ENCODE results near the gene PEAK3.
"Not testable (repeated sequence)": the region's sequence is repeated elsewhere in the genome, so short reads cannot be mapped to it uniquely, and the experiment has no call there.

Gene PEAK3

DNA sequence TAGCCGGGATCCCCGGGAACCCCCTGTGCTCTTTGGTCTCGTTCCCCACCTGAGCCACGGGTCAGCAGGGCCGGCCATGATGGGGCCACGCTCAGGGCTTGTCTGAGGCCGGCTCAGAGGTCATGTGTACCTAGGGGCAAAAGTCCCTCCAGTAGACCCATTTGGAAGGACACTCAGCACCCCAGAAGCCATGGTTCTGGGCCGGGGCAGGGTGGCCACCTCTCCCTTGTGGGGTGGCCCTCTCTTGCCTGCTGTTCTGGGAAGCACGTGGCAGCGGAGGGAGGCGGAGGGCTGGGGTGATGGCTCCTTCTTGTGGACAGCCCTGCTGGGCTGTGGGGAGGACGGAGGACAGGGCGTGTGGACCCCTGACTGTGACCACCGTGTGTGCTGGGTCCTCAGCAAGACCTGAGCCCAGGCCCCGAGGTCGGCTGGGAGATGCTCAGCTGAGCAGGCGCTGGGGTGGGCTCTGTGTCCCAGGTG, 6.4 kb upstream of the PEAK3 start:
- no peak for DNase-seq

DNA sequence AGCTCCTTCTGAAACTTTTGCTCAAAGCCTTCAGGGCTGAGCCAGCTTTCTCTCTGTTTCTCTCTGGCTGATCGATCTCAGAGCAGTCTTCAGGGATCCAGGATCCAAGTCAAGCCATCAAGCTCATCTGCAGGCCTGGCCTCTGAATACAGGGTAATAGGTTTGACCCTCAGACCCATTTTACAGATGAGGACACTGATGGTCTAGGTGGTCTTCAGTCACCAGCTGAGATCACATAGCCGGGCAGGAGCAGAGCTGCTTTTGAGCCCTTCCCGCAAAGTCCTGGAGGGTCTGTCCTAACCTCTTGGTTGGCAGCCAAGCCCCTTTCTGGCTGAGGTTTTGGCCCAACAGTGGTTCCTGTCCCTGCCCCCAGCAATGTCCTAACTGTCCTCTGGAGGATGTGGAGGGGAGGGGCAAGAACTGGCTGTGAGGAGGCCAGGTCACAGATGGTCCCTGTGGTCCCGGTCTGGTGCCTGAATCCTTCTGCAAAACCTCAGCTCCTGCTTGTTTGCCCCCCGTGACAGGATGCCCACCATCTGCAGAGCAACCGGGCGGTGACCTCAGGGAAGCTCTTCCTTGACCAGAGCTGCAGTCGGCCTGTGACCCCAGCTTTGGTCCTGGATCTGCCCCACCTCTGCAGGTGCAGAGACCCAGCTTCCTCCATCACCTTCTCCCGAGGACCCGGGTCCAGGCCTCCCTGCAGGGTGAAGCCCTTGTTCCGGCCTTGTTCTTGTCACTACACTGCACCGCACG, 5.8 kb upstream of the PEAK3 start:
- DNase-seq, result no peak

- DNase-seq, result no peak
Measured at GRCh38 chr19:2286402-2287140, 4.6 kb upstream of the PEAK3 start.

DNA sequence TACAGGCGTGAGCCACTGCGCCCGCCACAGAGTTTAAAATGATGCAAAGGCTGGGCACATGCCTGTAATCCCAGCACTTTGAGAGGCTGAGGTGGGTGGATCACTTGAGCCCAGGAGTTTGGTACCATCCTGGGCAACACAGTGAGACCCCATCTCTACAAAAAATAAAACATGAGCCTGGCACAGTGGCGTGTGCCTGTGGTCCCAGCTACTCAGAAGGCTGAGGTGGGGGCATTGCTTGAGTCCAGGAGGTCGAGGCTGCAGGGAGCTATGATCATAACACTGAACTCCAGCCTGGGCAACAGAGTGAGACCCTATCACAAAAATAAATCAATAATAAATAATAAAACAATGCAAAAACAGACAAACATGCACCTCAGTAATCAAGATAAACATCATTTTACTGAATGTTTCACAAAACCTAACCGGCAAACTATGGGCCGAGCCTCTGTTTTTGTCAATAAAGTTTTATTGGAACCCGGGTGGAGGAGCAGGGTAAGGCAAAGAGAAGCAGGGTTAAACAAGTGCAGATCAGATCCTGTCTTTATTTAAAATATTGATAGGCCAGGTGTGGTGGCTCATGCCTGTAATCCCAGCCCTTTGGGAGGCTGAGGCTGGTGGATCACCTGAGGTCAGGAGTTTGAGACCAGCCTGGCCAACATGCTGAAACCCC, 2.0 kb upstream of the PEAK3 start:
- DNase-seq, result no peak

DNA sequence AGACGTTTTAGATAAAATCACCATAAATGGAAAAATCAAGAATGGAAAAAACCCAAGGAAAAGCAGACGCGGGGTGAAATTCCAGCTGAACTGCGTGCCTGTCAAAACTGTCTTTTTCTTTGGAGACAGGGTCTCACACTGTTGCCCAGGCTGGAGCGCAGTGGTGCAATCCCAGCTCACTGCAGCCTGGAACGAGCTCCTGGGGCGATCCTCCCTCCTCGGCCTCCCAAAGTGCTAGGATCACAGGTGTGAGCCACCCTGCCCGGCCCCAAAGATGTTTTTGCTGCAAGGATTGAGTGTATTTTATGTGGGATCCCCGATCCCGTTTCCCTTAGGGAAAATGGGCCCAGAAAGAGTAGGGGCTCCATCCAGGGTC, 875 bp upstream of the PEAK3 start:
- DNase-seq, result no peak

GRCh38 chr19:2281265-2282061, 512 bp downstream of the PEAK3 start:
- DNase-seq, result not testable (repeated sequence)

DNA sequence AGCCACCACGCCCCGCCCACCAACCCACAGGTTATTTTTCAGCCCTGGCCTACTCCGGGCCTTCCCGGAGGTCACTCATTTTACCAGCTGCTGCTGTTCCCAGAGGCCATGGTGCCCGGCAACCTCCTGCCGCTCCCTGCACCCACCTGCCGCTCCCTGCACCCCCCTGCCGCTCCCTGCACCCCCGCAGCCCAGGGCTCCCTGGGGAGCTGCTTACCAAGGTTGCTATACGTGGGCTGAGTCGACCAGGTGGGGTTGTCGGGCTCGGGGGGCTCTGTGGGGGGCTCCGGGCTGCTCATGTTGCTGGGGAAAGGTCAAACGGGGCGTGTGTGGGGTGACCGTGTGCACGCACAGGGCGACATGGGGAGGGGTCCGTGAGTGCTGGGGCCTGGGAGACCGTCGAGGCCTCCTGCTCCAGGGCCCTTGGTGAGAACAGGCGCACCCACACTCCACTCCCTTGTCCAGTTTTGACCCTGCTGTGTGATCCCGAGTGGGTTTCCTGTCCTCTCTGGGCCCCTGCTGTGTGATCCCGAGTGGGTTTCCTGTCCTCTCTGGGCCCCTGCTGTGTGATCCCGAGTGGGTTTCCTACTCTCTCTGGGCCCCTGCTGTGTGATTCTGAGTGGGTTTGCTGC, 1.2 kb downstream of the PEAK3 start:
- DNase-seq, result no peak

DNA sequence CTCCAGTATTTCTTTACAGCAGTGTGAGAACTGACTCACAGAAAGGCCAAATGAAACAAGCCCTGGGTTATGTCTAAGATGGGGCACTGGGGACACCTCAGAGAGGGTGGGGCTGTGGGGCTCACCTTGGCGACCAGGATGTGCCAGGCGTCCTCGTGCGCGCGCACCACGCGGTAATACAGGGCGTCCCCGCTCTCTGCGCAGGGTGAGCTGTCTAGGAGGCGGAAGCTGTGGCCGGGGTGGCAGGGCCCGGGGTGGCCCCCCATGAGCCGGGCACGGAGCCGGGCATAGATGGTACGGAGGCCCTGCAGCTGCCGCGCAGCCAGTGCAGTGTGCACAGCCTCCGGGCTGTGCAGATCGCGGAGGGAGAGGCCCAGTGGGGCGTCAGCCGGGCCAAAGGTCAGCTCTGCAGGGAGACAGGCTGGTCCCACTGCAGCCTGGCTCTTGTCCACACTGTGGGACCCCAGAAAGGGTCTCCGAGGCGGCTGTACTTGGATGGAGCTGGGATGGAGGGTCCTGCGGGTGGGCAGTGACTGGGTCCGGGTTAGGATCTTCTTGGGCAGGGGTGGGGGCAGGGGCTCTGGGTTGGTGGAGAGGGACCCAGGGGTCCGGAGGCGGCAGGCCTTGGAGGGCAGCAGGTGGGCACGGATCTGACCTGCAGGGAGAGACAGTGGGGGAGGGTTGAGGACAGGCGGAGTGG, 3.4 kb downstream of the PEAK3 start:
- no peak for DNase-seq

- DNase-seq, result no peak
Measured at GRCh38 chr19:2277138-2277537, 4.8 kb downstream of the PEAK3 start.

GRCh38 chr19:2276429-2276986, 5.5 kb downstream of the PEAK3 start:
- no peak for DNase-seq

- no peak for DNase-seq
Measured at GRCh38 chr19:2275588-2276428, 6.2 kb downstream of the PEAK3 start.

- DNase-seq, result no peak
Measured at GRCh38 chr19:2274931-2275535, 6.9 kb downstream of the PEAK3 start.

- DNase-seq, result no peak
Measured at GRCh38 chr19:2274185-2274711, 7.7 kb downstream of the PEAK3 start.

DNA sequence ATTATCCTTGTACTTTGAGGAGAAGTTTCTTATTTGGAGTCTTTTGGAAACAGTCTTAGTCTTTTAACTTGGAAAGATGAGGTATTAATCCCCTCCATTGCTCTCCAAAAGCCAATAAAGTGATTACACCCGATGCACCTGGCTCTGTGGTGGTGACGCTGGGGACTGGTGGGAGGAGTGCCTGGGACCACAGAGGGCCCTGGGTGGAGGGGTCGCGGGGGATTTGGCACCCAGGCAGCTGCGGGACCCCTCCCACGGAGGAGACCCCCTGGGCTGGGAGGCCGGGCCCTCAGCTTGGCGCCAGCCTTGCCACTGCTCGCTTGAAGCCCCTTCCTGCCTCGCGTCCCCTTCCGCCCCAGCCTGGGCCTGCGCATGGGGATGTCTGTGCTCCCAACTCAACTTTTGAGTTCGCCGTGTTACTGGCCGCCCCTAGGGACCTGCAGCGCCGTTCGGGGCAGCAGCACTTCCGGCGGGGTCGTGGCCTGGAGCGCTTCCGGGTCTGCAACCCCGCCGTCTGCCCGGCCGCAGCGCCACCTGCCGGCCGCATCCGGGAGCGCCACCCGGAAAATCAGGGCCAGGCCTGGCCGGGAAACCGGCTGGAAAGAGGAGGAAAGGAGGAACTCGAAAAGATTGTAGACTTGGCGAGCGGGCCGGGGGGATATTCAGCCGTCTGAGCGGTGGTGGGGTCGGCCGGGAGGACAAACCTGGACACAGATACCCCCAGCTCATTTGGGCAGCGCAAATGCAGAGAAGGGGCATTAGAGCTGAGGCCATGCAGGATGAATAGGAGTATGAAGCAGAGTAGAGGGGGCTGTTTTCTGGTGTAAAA, 8.4 kb downstream of the PEAK3 start:
- peak; percentile 27 for DNase-seq

GRCh38 chr19:2271234-2272103, 10.5 kb downstream of the PEAK3 start:
- DNase-seq, result peak; percentile 68

- DNase-seq, result peak; percentile 75
Measured at GRCh38 chr19:2270423-2271233, 11.3 kb downstream of the PEAK3 start.

DNA sequence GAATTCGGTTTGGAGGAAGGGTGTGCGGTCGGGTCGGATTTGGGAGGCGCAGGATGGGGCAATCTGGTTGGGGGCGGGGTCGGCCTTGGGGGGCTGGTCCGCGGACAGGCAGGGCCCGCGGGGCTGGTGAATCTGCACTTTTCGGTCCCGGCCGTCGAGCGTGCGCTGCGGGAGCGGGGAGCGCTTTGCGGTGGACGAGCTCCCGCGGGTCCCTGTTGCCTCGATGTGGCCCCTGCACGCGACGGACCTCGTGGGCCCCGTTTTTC, 11.9 kb downstream of the PEAK3 start:
- DNase-seq, result no peak
